ENCODE data around the gene MRPL16. TPM values are rescaled to one million over a fixed set of nuclear protein-coding genes. Genes with fewer than 3 reads are reported as not detected.

Gene MRPL16
- total RNA-seq, 4 donors from 2014 or later: 25.9 to 80.9 (median 46.0) TPM

GRCh38 chr11:59815754-59816153, 5.2 kb upstream of the MRPL16 start:
- H3K27me3 ChIP-seq: no peaks in the 10 kb centered on the region
- H3K9me3 ChIP-seq: no peaks in the 10 kb centered on the region
- TF ChIP-seq CTCF (IDR thresholded peaks at IDR 0.05) (no peak), POLR2A (IDR thresholded peaks at IDR 0.05) (no peak)
- H3K27ac ChIP-seq: no peak overlapping the region
- DNase-seq: no peak
- no peaks in the 10 kb centered on the region for H3K36me3 ChIP-seq
- H3K4me1 ChIP-seq: peaks cover 0 to 3% (median 0%) of the 10 kb centered on the region in 4 donors
- H3K4me3 ChIP-seq: no peak overlapping the region

GRCh38 chr11:59814021-59814420, 3.4 kb upstream of the MRPL16 start:
- no peak overlapping the region for H3K4me3 ChIP-seq
- H3K27ac ChIP-seq: no peak overlapping the region
- no peak for DNase-seq
- no peaks in the 10 kb centered on the region for H3K36me3 ChIP-seq
- TF ChIP-seq CTCF (IDR thresholded peaks at IDR 0.05) (no peak), POLR2A (IDR thresholded peaks at IDR 0.05) (no peak)
- no peaks in the 10 kb centered on the region for H3K9me3 ChIP-seq
- H3K27me3 ChIP-seq: no peaks in the 10 kb centered on the region
- peaks cover 0 to 10% (median 3%) of the 10 kb centered on the region in 4 donors for H3K4me1 ChIP-seq

DNA sequence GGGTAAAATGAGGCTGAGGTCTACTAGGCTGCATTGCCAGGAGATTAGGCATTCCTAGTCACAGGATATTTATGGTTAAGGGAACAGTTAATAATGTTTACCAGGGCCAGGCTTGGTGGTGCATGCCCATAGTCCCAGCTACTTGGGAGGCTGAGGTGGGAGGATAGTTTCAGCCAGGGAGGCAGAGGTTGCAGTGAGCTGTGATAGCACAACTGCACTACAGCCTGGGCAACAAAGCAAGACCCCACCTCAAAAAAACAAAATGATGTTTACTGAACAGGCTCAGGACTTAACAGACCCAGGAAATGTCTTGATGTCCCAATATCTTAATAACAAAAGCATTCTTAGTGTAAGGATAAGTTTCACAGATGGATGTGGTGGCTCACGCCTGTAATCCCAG, 2.8 kb upstream of the MRPL16 start:
- no peak for TF ChIP-seq CTCF (IDR thresholded peaks at IDR 0.05)
- no peak for TF ChIP-seq POLR2A (IDR thresholded peaks at IDR 0.05)
- Histone ChIP-seq H3K27ac (no peak overlapping the region), H3K27me3 (no peaks in the 10 kb centered on the region), H3K9me3 (no peaks in the 10 kb centered on the region), H3K36me3 (peaks cover 0 to 2% (median 0%) of the 10 kb centered on the region in 3 donors), H3K4me3 (no peak overlapping the region), H3K4me1 (peaks cover 0 to 10% (median 3%) of the 10 kb centered on the region in 4 donors)
- DNase-seq: no peak

DNA sequence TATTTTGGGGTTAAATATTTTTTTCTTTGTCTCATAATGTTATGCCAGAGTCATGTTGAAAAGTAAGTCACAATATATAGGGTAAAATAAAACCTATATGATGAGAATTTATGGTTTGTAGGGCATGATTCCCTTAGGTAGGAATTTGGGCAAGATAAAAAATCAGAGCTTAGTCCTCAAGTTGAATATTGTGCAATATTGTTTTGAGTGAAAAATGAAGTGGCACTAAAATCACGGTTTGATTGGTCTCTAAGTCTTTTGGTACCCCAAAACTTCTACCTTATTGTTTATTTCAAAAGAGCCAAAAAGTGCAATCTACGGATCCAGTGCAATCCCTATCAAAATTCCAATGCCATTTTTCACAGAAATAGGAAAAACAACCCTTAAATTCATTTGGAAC, 1.6 kb upstream of the MRPL16 start:
- TF ChIP-seq POLR2A (IDR thresholded peaks at IDR 0.05): no peak
- no peak for TF ChIP-seq CTCF (IDR thresholded peaks at IDR 0.05)
- no peaks in the 10 kb centered on the region for H3K27me3 ChIP-seq
- H3K4me3 ChIP-seq: no peak overlapping the region
- peaks cover 0 to 13% (median 0%) of the 10 kb centered on the region in 3 donors for H3K36me3 ChIP-seq
- H3K9me3 ChIP-seq: no peaks in the 10 kb centered on the region
- no peak overlapping the region for H3K27ac ChIP-seq
- DNase-seq: no peak
- peaks cover 0 to 10% (median 3%) of the 10 kb centered on the region in 4 donors for H3K4me1 ChIP-seq

GRCh38 chr11:59810911-59811259, 307 bp upstream of the MRPL16 start:
- DNase-seq: no peak
- Histone ChIP-seq H3K9me3 (no peaks in the 10 kb centered on the region), H3K27me3 (no peaks in the 10 kb centered on the region), H3K4me3 (peak overlapping the region; percentile 61 to 87 (median 78)), H3K4me1 (peaks cover 0 to 10% (median 3%) of the 10 kb centered on the region in 4 donors), H3K27ac (peak overlapping the region; percentile 64 to 84 (median 77)), H3K36me3 (peaks cover 0 to 27% (median 0%) of the 10 kb centered on the region in 3 donors)
- TF ChIP-seq CTCF (IDR thresholded peaks at IDR 0.05): no peak
- TF ChIP-seq POLR2A (IDR thresholded peaks at IDR 0.05): no peak
